Mammary epithelial cell (primary cell): ENCODE measurements around the gene STARD10.

ENCODE experiments used
- CTCF ChIP-seq, 2 donors: IDR thresholded peaks in 1 of 2; conservative IDR thresholded peaks in 1 of 2; 2 replicates each; pipeline ENCODE4 v1.5.1; 2011 to 2012; ENCODE audit warnings: inconsistent platforms in 2 of 2, low read length in 2 of 2, mild to moderate bottlenecking in 2 of 2, control low read depth in 1 of 2, low read depth in 1 of 2; ENCODE audit not compliant: insufficient read depth in 1 of 2; ENCODE audit errors: extremely low read depth in 1 of 2
- EZH2 ChIP-seq: IDR thresholded peaks from 2 replicates; pipeline ENCODE4 v1.6.1; 2012; ENCODE audit warnings: low read length, inconsistent platforms, borderline replicate concordance

- TF ChIP-seq CTCF (conservative IDR thresholded peaks at IDR 0.05 in 1 of 2, IDR thresholded peaks at IDR 0.05 in 1 of 2; ENCODE audit: extremely low read depth in 1 of 2, insufficient read depth in 1 of 2, low read depth in 1 of 2, low read length in 2 of 2) (no peak), EZH2 (no peak)
Observed at GRCh38 chr11:72719551-72719950, 74.3 kb downstream of the STARD10 start.
